AG04450 (cell line): ENCODE results near the gene HRK. TPM values are rescaled to one million over a fixed set of nuclear protein-coding genes. Genes with fewer than 3 reads are reported as not detected.

Experiments used
- CTCF ChIA-PET: fragments of 300-600, 350-600 bp; formaldehyde crosslinking; extraction: SDS; loops from one replicate; lab custom pipeline; 2022; ENCODE audit warnings: antibody characterized with exemption, inconsistent platforms; lab: Charles Lee
- POLR2A ChIA-PET: fragments of 350-600 bp; formaldehyde crosslinking; extraction: SDS; loops from one replicate; lab custom pipeline; 2021; ENCODE audit warnings: antibody characterized with exemption, inconsistent platforms; lab: Yijun Ruan, JAX
- DNase-seq: peaks from one replicate; pipeline ENCODE4 v3.0.0-alpha.2; 2011; ENCODE audit warnings: low read depth, low spot score
- H3K27ac ChIP-seq: one replicate; pipeline ENCODE4 v1.5.1; 2012; ENCODE audit warnings: low read depth, low read length, control low read depth
- H3K27me3 ChIP-seq: one replicate; pipeline ENCODE4 v1.6.0; 2012; ENCODE audit warnings: low read length; ENCODE audit not compliant: control insufficient read depth, insufficient read depth
- H3K4me3 ChIP-seq: 2 replicates; pipeline ENCODE4 v1.5.1; 2011; ENCODE audit warnings: mild to moderate bottlenecking, low read depth, low read length, control low read depth
- H3K9me3 ChIP-seq: 2 replicates; pipeline ENCODE4 v1.5.1; 2012; ENCODE audit warnings: low read length; ENCODE audit not compliant: control insufficient read depth, insufficient read depth
- polyA minus RNA-seq: library from RNA; depleted of rRNA, polyadenylated mRNA; stranded (reverse); fragments of >200 nt; gene quantifications from 2 replicates; pipeline ENCODE4 v1.2.3, GENCODE V29; 2011; rRNA and poly(A)+ RNA removed
- polyA plus RNA-seq: library from polyadenylated mRNA; depleted of rRNA; stranded (reverse); fragments of >200 nt; gene quantifications from 2 replicates; pipeline ENCODE4 v1.2.3, GENCODE V29; 2011; rRNA removed
- TF ChIP-seq, protein P1 (sequence below): IDR thresholded peaks from 2 replicates; pipeline ENCODE4 v1.5.1; 2011; ENCODE audit warnings: low read depth, low read length, control low read depth, inconsistent platforms

Gene HRK
- not detected in 2 replicates for polyA plus RNA-seq
- not detected in 2 replicates for polyA minus RNA-seq

DNA sequence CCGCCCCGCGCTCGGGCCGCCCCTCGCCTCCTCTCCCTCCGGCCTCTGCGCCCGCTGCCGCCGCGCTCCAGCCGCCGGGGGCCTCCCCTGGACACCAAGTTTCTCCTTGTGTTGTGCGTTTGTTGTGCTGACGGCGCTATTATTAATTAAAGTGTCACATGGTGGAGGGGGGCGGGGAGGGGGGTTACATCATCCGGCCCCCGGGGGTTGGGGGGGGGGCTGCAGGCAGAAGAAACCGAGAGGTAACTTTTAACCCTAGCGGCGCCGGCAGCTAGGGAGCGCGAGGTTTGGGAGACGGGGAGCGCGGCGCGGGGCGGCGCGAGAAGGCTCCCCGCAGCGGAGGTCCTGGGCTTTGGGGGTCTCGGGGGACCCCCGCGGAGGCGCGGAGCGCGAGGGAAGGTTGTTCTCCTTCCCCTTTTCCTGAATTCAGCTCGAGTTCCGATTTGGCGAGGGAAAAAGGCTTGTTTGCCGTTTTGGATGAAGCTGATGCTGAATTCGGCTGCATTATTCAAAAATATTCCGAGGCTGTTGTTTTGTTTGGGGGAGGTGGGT is at the start of gene HRK:
Gene HRK (minus strand): TSS at position 117 of the 552 bp plus-strand sequence. CDS start 134 bp downstream, outside the sequence.
- DNase-seq, result no peak
- H3K4me3 ChIP-seq, result peak within 1 kb of the TSS; percentile 27; the same call in 1 of the 2 replicates
- TF ChIP-seq, protein P1, sequence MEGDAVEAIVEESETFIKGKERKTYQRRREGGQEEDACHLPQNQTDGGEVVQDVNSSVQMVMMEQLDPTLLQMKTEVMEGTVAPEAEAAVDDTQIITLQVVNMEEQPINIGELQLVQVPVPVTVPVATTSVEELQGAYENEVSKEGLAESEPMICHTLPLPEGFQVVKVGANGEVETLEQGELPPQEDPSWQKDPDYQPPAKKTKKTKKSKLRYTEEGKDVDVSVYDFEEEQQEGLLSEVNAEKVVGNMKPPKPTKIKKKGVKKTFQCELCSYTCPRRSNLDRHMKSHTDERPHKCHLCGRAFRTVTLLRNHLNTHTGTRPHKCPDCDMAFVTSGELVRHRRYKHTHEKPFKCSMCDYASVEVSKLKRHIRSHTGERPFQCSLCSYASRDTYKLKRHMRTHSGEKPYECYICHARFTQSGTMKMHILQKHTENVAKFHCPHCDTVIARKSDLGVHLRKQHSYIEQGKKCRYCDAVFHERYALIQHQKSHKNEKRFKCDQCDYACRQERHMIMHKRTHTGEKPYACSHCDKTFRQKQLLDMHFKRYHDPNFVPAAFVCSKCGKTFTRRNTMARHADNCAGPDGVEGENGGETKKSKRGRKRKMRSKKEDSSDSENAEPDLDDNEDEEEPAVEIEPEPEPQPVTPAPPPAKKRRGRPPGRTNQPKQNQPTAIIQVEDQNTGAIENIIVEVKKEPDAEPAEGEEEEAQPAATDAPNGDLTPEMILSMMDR, result no peak
- ChIA-PET CTCF (interaction anchor here (1.0 to 2.3 kb wide), 2 partner anchors 172 to 217 kb away, joined by 3 to 13 read pairs; no protein-coding TSS in a partner anchor), POLR2A (interaction anchor here (0.6 kb wide), 1 partner anchor 20 kb away, joined by 3 read pairs; no protein-coding TSS in a partner anchor)
- no peaks in the 10 kb centered on the region; the same call in 1 of the 2 replicates for H3K9me3 ChIP-seq
- peaks cover 68% of the 10 kb centered on the region for H3K27me3 ChIP-seq
- no peak within 1 kb of the TSS for H3K27ac ChIP-seq

DNA sequence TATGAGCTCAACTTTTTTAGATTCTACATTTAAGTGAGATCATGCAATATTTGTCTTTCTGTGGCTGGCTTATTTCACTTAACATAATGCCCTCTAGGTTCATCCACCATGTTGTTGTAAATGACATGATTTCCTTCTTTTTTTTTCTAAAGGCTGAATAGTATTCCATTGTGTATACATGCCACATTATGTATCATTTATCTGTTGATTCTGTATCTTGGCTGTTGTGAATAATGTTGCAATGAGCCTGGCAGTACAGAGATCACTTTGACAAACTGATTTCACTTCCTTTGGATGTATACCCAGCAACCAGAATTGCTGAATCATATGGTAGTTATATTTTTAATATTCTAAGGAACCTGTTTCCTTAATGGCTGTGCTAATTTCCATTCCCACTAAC is 48.6 kb upstream of the HRK start:
- Histone ChIP-seq H3K27me3 (no peaks in the 10 kb centered on the region), H3K4me3 (no peak overlapping the region), H3K27ac (no peak overlapping the region), H3K9me3 (no peaks in the 10 kb centered on the region)
- TF ChIP-seq, protein P1, result no peak
- no peak for DNase-seq
- CTCF ChIA-PET, result no interaction called here
- POLR2A ChIA-PET, result no interaction called here

DNA sequence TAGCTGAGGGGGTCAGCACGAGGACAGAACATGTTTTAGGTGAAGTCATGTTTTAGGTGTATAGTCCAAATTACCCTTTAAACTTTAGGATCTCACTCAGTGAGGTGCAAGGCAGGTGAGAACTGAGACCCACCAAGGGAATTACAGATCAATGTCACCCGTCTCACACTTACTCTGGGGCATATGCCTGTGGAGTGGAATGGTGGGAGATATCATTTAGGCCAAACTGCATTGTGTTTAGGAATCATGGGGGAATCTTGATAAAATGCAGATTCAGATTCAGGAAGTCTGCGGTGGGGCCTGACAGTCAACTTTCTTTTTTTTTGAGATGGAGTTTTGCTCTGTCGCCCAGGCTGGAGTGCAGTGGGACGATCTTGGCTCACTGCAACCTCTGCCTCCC is 47.3 kb upstream of the HRK start:
- POLR2A ChIA-PET, result no interaction called here
- H3K27ac ChIP-seq, result no peak overlapping the region
- DNase-seq, result no peak
- H3K27me3 ChIP-seq, result no peaks in the 10 kb centered on the region
- no peak overlapping the region for H3K4me3 ChIP-seq
- TF ChIP-seq, protein P1, result no peak
- H3K9me3 ChIP-seq, result no peaks in the 10 kb centered on the region
- CTCF ChIA-PET, result no interaction called here

DNA sequence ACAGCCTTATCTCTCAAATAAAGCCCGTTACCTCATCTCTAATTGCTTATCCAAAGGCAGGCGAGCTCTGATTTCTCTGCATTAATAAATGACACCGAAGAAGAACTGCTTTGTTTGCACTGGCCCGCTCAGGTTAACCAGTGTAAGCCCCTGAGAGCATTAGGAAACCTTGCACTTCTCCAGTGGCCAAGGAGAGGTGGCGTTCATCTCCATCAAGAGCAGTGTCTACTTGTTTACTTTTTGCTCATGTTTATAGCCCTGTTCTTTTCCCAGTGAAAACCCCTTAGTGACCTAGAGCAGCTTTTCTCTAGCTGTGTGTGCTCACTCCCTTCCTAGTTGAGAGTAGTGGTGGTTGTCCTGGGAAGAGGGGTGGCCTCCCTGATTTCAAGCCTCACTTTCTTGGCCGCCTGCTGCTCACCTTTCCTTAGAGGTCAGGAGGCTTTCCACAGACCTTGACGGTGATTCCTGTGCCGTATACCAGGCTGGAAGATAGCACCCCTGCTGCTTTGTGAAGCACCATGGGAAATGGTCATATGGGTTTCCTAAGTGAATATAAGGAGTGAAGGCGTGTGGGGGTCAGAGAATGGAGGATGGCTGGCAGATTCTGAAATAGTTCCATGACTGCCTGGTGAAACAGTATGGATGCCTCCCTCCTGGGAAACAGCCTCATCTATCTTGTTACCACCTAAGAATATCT is 46.2 kb upstream of the HRK start:
- TF ChIP-seq, protein P1, result no peak
- no peaks in the 10 kb centered on the region for H3K9me3 ChIP-seq
- H3K27ac ChIP-seq, result no peak overlapping the region
- H3K4me3 ChIP-seq, result no peak overlapping the region
- CTCF ChIA-PET, result no interaction called here
- H3K27me3 ChIP-seq, result no peaks in the 10 kb centered on the region
- DNase-seq, result no peak
- POLR2A ChIA-PET, result no interaction called here
